NK-92 (cell line): ENCODE measurements around the gene CCDC85B.
"Not testable (repeated sequence)": the region's sequence is repeated elsewhere in the genome, so short reads cannot be mapped to it uniquely, and the experiment has no call there.

Experiments
- DNase-seq: peaks from one replicate; lab custom pipeline; 2025; ENCODE audit not compliant: unreplicated experiment; lab: John Stamatoyannopoulos, UW

Gene CCDC85B

DNA sequence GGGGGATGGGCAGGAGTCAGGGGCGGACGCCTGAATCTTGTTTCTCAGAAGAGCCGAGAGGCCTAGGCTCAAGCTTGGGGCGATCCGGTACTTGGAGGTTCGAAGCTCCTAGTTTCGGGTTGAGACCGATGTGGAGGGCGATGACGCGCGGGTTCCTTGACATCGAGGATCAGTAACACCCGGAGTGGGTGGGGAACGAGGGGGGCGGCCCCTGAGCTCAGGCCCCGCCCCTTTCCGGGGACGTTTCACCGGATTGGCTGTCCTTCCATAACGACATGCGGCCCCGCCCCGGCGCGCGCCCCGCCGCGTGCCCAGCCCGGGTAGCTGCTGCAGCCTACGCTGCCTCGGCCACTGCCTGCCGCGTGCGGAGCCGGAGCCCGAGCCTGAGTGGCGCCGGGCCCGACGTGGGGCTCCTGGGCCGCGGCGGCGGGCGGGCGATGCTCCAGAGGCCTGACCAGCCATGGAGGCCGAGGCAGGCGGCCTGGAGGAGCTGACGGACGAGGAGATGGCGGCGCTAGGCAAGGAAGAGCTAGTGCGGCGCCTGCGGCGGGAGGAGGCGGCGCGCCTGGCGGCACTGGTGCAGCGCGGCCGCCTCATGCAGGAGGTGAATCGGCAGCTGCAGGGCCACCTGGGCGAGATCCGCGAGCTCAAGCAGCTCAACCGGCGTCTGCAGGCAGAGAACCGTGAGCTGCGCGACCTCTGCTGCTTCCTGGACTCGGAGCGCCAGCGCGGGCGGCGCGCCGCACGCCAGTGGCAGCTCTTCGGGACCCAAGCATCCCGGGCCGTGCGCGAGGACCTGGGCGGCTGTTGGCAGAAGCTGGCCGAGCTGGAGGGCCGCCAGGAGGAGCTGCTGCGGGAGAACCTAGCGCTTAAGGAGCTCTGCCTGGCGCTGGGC is at the start of gene CCDC85B:
Gene CCDC85B, plus strand, starts transcription at position 350 of the 895 bp plus-strand sequence. Its CDS starts 111 bp downstream, at position 461.
- DNase-seq: peak; percentile 72

DNA sequence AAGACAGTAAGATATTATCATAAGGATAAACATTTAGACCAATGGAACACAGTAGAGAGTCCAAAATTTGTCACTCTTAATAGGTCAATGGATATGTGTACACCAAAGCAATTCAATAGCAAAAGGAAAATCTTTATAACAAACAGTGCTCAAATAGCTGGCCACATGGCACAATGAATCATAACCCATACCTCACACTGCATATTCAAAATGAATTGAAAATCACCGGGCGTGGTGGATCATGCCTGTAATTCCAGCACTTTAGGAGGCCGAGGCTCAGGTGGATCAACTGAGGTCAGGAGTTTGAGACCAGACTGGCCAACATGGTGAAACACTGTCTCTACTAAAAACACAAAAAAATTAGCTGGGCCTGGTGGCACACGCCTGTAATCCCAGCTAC is 48.3 kb upstream of the CCDC85B start:
- DNase-seq: no peak

DNA sequence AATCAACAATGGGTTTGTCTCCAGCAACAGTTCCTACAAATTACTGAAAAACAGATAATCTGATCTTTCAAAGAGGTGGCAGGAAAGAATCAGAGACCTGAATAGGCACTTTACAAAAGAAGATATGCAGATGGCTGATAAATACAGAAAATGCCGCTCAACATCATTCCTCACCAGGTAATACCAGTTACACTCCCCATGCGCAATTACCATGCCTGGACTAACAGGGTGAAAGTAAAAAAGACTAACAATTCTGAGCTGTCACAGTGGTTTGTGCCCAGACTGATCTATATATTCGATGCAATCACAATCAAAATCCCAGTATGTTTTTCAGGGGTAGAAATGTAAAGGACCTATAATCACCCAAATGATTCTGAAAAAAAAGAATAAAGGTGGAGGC is 46.7 kb upstream of the CCDC85B start:
- no peak for DNase-seq

DNA sequence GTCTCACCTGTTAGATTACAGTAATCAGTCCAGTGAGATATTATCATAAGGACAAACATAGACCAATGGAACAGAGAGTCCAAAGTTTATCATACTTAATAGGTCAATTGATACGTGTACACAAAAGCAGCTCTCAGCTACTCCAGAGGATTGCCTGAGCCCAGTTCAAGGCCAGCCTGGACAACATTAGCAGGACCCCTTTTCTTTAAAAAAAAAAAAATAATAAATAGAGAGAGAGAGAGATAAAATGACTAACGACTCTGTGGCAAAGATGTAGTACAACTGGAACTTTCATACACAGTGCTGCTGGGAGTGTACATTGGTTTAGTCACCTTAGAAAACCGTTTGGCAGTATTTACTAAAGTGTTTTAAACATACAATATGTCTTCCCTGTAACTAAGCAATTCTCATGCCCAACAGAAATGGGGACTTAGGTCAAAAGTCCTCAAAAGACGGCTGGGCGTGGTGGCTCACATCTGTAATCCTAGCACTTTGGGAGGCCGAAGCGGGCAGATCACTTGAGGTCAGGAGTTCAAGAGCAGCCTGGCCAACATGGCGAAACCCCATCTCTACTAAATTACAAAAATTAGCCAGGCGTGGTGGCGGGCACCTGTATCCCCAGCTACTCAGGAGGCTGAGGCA is 46.1 kb upstream of the CCDC85B start:
- DNase-seq: no peak

DNA sequence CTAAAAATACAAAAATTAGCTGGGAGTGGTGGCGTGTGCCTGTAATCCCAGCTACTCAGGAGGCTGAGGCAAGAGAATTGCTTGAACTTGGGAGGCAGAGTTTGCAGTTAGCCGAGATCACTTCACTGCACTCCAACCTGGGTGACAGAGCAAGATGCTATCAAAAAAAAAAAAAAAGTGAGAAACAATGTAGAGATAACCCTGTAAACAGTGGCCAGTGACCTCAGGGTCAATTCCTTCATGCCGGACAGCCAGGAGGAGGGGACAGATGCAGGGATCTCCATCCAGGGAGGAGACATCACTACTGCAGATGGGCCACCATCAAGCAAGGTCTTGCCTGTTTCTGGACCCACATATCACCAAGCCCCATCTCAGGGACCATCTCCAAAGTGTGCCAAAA is 42.7 kb upstream of the CCDC85B start:
- no peak for DNase-seq

DNA sequence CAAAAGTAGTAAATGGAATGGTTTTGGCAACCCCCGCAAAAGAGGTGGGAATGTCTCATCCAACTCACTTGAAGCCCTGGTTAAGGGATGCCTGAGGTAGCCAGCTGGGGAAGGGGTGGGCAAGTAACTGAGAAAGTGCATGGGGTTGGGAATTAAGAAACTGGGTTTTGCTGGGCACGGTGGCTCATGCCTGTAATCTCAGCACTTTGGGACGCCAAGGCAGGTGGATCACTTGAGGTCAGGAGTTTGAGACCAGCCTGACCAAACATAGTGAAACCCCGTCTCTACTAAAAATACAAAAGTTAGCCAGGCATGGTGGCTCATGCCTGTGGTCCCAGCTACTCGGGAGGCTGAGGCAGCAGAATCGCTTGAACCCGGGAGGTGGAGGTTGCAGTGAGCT is 41.8 kb upstream of the CCDC85B start:
- not testable (repeated sequence) for DNase-seq

DNA sequence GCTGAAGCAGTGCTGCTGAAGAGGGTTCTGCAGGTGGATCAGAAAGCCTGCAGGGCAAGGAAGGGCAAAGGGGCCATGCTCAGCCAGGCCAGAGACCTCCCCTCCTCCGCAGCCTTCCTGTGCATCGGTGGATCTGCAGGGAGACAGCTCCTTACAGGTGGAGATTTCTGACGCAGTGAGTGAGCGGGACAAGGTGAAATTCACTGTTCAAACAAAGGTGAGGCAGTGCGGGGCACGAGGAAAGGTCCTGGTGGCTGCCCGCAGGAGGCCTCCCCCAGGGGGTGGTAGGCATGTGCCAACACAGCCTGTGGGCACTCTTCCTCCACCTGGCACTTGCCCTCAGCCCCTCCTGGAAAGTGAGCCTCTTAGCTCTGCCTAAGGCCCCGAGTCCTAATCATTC is 41.1 kb upstream of the CCDC85B start:
- DNase-seq: no peak

DNA sequence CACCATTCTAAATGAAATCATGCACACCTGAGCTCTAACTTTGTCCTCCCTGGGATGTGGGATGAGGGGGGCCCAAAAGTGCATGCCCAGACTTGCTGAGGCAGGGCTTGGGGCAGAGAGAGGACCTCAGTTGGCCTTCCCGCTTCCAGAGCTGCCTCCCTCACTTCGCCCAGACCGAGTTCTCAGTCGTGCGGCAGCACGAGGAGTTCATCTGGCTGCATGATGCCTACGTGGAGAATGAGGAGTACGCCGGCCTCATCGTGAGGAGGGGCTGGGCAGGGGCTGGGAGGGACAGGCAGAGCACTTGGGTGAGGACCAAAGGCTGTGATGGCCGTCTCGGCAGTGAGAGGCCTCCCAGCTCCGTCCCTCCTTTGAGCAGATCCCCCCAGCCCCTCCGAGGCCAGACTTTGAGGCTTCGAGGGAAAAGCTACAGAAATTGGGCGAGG is 40.7 kb upstream of the CCDC85B start:
- DNase-seq: no peak

DNA sequence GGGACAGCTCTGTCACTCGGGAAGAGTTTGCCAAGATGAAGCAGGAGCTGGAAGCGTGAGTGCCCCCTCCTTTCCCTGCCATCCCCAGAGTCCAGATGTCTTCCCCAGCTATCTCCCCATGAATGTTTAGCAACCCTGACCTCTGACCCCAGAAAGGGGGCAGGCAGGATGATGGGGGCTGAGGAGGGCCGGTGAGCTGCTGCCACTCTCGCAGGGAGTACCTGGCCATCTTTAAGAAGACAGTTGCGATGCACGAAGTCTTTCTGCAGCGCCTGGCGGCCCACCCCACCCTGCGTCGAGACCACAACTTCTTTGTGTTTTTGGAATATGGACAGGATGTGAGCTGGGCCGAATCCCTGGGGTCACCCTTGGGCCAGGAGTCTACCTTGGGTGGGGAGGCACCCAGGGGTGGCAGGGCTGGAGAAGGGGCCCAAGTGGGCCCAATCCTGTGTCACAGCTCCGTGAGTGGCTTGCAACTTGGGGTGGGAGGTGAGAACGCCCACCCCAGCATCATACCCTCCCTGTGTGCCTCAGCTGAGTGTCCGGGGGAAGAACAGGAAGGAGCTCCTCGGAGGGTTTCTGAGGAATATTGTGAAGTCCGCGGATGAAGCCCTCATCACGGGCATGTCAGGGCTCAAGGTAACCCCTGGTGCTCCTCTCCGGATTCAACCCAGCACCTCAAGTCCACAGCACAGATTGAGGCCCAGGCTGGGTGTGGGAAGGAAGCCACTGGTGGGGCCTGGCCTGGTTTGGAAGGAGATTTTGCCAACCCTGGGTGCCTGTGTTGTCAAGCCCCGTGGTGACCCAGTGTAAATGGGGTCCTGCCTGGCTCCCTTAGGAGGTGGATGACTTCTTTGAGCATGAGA is 40.0 kb upstream of the CCDC85B start:
- no peak for DNase-seq

DNA sequence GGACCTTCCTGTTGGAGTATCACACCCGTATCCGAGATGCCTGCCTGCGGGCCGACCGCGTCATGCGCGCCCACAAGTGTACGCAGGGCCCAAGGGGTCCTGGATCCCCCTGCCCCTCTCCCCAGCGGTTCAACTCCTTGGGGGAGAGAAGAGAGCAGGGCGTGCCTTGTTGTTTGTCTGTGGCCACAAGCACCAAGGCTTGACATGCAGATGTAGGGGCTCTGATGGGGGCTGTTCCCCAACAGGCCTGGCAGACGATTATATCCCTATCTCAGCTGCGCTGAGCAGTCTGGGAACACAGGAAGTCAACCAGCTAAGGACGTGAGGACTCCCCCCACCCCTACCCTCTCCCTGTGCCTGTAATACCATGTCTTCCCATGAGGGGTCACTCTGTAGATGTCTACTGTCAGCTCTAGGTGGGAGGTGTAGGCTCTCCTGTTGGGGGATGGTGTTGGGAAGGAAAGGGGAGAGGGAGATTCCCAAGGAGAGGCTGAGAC is 39.3 kb upstream of the CCDC85B start:
- DNase-seq: no peak

DNA sequence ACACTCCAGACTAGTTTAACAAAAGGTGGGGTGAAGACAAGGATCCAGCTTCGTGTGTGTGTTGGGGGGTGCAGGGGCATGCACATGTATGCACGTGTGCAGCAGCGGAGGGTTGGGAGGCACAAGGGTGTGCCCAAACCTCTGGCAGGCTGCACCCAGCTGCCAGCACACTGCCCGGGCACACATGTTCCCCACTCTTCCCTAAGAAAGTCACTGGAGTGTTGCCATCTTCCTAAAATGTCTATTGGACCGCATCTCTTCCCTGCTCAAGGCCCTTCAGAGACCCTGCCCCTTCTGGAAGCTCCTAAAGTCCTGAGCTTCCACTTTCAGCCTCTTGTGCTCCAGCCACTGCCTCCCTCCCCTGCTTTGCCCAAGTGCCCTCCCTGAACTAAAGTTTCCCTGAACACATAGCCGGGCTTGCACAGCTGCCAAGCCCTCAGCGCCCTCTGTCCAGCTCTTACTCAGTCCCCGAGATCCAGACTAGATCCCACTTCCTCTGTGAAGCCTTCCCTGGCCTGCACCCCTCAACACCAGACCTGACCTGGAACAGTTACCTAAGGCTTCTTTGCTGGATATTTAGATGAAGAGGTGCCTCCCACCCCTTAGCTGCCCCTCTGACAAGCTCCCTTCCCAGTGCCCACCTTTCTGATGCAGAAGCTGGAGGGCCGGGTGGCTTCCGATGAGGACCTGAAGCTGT is 38.5 kb upstream of the CCDC85B start:
- DNase-seq: no peak

DNA sequence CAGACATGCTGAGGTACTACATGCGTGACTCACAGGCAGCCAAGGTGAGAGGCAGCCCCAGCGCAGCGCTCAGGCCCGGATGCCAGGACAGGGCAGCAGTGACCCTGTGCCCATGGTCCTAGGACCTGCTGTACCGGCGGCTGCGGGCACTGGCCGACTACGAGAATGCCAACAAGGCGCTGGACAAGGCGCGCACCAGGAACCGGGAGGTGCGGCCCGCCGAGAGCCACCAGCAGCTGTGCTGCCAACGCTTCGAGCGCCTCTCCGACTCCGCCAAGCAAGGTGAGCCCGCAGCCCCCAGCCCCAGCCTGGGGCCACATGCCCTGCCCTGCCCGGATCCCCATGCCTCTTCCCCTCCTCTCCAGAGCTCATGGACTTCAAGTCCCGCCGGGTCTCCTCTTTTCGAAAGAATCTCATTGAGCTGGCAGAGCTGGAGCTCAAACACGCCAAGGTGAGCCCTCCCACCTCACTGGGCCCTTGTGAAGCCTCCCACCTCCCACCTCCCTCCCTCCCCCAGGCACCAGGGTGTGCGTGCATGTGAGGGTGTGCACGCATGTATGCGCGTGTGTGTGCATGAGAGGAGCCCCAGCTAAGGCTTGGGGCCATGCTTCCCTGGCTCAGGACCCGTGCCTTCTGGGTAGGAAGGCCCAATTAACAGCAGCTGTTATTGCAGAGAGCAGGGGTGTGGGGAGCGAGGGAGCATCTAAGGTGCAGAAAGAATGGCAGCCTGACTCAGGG is 37.8 kb upstream of the CCDC85B start:
- DNase-seq: no peak

DNA sequence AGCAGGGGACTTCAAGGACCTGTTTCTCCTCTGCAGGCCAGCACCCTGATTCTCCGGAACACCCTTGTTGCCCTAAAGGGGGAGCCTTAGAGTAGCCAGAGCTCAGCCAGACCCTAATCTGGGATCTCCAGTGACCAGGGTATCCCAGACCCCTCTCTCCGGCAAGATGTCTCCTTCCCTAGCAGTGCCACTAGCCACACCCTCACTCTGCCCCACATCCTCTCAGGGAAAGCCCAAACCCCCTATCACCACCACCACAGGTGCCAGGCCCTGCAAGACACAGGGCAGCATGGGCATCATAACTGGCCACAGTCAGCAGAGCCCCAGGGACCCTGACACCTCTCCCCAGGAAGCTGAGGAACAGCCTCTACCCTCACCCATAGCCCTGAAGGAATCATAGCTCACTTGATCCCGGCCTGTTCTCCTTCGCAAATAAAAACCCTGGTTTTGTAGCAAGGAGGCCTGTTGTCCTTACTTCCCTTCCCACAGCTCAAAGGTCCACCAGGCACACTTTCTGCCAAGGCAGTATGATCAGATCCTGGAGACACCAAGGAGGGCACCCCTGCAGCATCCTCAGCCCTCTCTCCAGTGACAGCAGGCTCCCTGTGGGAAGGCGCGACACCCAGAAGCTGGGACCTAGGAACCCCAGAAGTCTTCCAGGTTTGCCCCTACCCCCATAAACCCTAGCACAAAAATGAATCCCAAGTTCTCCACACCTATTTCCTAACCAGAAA is 37.1 kb upstream of the CCDC85B start:
- DNase-seq: no peak

DNA sequence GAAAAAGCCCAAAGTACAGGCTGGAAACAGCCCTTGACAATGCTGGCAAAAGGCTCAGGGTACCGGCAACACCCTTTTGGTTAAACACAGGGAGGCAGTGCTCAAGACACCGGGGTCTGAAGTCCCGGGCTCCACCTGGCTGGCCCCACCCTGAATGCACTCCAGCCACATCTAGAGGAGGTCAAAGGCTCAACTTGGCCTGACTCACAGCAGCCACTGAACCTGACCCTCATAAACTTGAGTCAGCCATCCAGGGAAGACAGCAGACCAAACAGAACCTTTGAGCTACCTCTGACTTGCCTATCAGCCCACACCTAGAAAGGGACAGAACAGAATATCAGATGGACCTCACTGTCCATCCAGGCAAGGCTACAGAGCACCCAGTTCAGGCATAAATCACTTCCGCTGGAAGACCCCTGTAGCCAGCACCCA is 36.3 kb upstream of the CCDC85B start:
- no peak for DNase-seq

DNA sequence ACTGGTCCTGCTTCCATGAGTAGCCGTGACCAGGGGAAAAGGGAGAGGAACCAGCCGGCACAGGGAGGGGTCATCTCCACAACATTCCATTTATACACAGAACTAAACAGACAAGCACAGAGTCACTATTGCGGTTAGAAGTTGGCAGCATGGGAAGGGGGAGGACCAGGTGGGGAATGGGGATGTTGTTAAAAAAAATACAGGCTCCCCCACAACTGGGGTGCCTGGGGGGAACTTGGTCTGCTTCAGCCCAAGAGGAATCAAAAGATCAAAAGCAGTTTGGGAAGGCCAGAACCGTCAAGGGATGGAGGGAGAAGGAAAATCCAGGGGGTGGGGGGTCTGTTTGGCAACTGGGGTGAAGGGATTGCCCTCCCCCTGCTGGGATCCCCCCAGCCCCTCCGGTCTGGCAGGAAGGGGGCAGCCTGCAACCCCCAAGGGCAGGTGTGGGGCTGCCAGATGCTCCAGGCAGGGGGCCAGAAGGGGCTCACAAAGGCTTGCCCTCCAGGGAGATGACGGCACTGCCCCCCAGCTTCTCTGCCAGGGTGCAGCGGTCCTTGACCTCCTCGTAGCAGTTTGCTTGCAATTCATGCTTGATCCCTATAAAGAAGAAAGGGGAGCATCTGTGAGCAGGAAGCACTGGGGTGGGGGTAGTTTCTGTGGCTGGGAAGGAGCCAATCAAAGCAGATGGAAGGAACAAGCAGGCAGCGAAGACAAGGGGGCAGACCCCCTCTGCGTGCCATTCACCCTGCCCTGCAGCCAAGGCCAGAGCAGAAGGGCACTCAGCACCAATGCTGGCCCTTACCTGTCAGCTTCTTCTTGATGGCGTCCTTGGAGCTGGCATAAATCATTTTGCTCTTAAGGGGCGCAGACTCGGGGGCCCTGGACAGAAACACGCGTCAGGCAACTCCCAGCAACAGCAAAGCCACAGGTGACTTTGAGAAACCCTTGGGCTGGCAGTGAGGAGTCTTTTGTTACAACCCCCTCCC is 35.3 kb upstream of the CCDC85B start:
- DNase-seq: no peak

DNA sequence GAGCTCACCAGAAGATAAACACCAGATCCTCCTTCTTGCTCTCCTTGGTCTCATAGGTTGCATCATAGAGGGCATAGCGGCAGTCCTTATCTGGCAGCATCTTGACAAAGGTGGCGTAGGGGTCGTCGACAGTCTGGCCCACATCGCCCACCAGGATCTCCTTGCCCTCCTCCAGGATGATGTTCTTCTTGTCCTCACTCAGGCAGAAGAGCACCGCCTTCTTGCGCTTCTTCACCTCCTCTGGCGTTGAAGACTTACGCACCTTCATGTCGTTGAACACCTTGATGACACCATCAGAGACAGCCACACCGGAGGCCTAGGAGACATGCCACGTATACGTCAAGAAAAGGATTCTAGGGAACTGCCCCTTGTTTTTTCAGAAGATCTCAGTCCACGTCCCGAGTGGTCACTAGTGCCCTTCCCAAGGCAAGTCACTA is 34.5 kb upstream of the CCDC85B start:
- no peak for DNase-seq

DNA sequence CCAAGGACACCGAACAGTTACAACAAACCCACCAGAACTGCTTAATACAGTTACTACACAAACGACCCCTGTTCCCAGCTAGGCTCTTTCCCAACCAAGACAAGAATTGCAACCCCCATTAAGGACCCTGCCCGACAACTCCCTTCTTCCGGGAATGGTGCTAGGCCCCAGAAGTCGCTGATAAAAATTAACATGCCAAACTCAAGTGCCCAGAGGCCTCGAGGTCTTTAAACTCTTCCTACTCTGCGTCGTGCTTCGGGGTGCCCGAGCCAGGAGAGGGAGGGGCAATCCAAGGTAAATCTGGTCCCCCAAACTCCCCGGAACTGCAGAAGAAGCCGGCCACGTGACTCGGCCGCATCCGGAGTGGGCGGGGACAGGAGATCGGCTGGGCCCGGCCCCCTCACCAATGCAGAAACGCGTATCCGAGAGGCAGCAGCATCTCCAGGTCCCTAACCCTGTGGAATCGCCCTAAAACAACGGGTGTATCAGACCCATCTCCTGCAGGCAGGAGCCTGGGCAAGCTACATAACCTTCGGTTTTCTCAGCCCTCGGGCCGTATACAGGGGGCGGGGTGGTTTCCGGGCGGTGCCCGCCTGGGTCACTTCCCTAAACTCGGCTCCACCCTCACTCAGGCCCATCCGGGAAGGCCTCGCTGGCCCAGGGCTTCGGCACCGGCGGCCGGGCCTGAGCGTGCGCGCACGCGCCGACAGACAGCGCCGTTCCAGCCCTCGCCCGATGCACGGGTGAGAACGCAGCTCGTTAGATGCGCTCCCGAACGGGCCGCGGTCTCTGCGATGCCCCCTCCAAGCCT is 33.6 kb upstream of the CCDC85B start:
- no peak for DNase-seq
